Fibroblast of villous mesenchyme (primary cell): ENCODE data around the gene OSTM1. TPM values are rescaled to one million over a fixed set of nuclear protein-coding genes. Genes with fewer than 3 reads are reported as not detected.

Experiments
- DNase-seq: peaks from one replicate; pipeline ENCODE4 v3.0.0-alpha.2; 2010; ENCODE audit warnings: low read depth
- H3K4me3 ChIP-seq: 2 replicates; pipeline ENCODE4 v1.5.1; 2011; ENCODE audit warnings: low read depth, mild to moderate bottlenecking, low read length
- CTCF ChIP-seq: IDR thresholded peaks from 2 replicates; pipeline ENCODE4 v1.5.1; 2012; ENCODE audit warnings: low read depth, mild to moderate bottlenecking, low read length; ENCODE audit not compliant: insufficient read depth
- total RNA-seq: library from RNA; depleted of rRNA; stranded (reverse); fragments of >200 nt; gene quantifications from 2 replicates; pipeline ENCODE4 v1.2.3, GENCODE V29; 2012

Gene OSTM1
- total RNA-seq, 1 donor: 43.2 TPM

- TF ChIP-seq CTCF: no peak
- DNase-seq: no peak
- no peak overlapping the region for H3K4me3 ChIP-seq
Measured at GRCh38 chr6:108052706-108053105, 21.8 kb downstream of the OSTM1 start.

- no peak overlapping the region for H3K4me3 ChIP-seq
- DNase-seq: no peak
- TF ChIP-seq CTCF: no peak
Measured at GRCh38 chr6:108051481-108051880, 23.1 kb downstream of the OSTM1 start.

GRCh38 chr6:108039681-108040080 is 34.9 kb downstream of the OSTM1 start:
- TF ChIP-seq CTCF: no peak
- no peak for DNase-seq
- H3K4me3 ChIP-seq: no peak overlapping the region

GRCh38 chr6:108036884-108037283 is 37.7 kb downstream of the OSTM1 start:
- no peak overlapping the region for H3K4me3 ChIP-seq
- no peak for DNase-seq
- no peak for TF ChIP-seq CTCF

- no peak for DNase-seq
- TF ChIP-seq CTCF: no peak
- no peak overlapping the region for H3K4me3 ChIP-seq
Measured at GRCh38 chr6:108031968-108032367, 42.6 kb downstream of the OSTM1 start.

- TF ChIP-seq CTCF: no peak
Measured at GRCh38 chr6:108030211-108030610, 44.3 kb downstream of the OSTM1 start.

GRCh38 chr6:108029226-108029921 is 45.2 kb downstream of the OSTM1 start:
- no peak for TF ChIP-seq CTCF
- no peak overlapping the region for H3K4me3 ChIP-seq
- no peak for DNase-seq

More at GRCh38 chr6:108030211-108030610, 44.3 kb downstream of the OSTM1 start:
- no peak for DNase-seq
- no peak overlapping the region for H3K4me3 ChIP-seq
